A549 (cell line): ENCODE data around the gene EIF3B. TPM values are rescaled to one million over a fixed set of nuclear protein-coding genes. Genes with fewer than 3 reads are reported as not detected.
A peak's percentile ranks its signal among the peaks of the same experiment; 100 is the strongest.
"Not testable (repeated sequence)": the region's sequence is repeated elsewhere in the genome, so short reads cannot be mapped to it uniquely, and the experiment has no call there.

Experiments
- ATAC-seq, 2 experiments: fragments of 200-7000 bp in 1 of 2; fragments of >200 bp in 1 of 2; cut with Nextera tagmentation in 1 of 2; cut with Tn5 transposase in 1 of 2; 3 replicates each; pipeline versions ENCODE4 v1.8.0 to v1.9.1; 2018 to 2020; ENCODE audit warnings: mild to moderate bottlenecking in 1 of 2, moderate library complexity in 1 of 2
- CTCF ChIA-PET: fragments of 300-600 bp; sonication (Branson Sonifier 250); formaldehyde crosslinking; extraction: SDS; loops from one replicate; lab custom pipeline; 2021; ENCODE audit warnings: antibody characterized with exemption, inconsistent platforms; lab: Yijun Ruan, JAX
- POLR2A ChIA-PET: fragments of 350-600 bp; formaldehyde crosslinking; extraction: SDS; loops from one replicate; lab custom pipeline; 2021; ENCODE audit warnings: antibody characterized with exemption, inconsistent platforms; lab: Yijun Ruan, JAX
- DNase-seq, 2 experiments: peaks; one replicate each; pipeline versions ENCODE4 v3.0.0 to v3.0.0-alpha.2; 2011 to 2016; ENCODE audit warnings: low read depth in 1 of 2, low spot score in 1 of 2
- FAIRE-seq: peaks from 2 replicates; lab custom pipeline; 2011; peaks lifted over from hg19 to GRCh38; lab: Jason Lieb, UNC
- H3K27ac ChIP-seq, 2 experiments: fragments of >200 bp; sonication (Bioruptor Twin); formaldehyde crosslinking; 3 replicates each; pipeline ENCODE4 v1.5.1; 2016 to 2017
- H3K4me1 ChIP-seq: fragments of >200 bp; sonication (Bioruptor Twin); formaldehyde crosslinking; 3 replicates; pipeline ENCODE4 v1.6.1; 2016
- H3K4me2 ChIP-seq: fragments of >200 bp; sonication (Bioruptor Twin); formaldehyde crosslinking; 3 replicates; pipeline ENCODE4 v1.6.1; 2016
- H3K4me3 ChIP-seq: fragments of >200 bp; sonication (Bioruptor Twin); formaldehyde crosslinking; 3 replicates; pipeline ENCODE4 v1.5.1; 2016
- H3K9me3 ChIP-seq: fragments of >200 bp; sonication (Bioruptor Twin); formaldehyde crosslinking; 3 replicates; pipeline ENCODE4 v1.6.1; 2016
- ATOH8 ChIP-seq: fragments of 250-450 bp; sonication (Bioruptor Pico); IDR thresholded peaks from 2 replicates; pipeline ENCODE4 v1.5.0; 2020; ENCODE audit warnings: low read depth, mild to moderate bottlenecking, moderate library complexity
- BCL3 ChIP-seq: fragments of >200 bp; sonication (Bioruptor Twin); formaldehyde crosslinking; IDR thresholded peaks from 3 replicates; pipeline ENCODE4 v1.6.1; 2016
- BHLHE40 ChIP-seq: IDR thresholded peaks from 2 replicates; pipeline ENCODE4 v1.6.1; 2012; ENCODE audit warnings: low read depth, low read length, inconsistent platforms
- CHD2 ChIP-seq: fragments of 150-350 bp; IDR thresholded peaks from 2 replicates; pipeline ENCODE4 v1.6.1; 2014; ENCODE audit warnings: low read length; ENCODE audit not compliant: partially characterized antibody
- CHD4 ChIP-seq: fragments of 200-600 bp; sonication (generic); IDR thresholded peaks from 2 replicates; pipeline ENCODE4 v1.6.1; 2016; ENCODE audit warnings: antibody characterized with exemption, mild to moderate bottlenecking, borderline replicate concordance
- FOSB ChIP-seq: fragments of 250-450 bp; sonication (Bioruptor Pico); IDR thresholded peaks from 2 replicates; pipeline ENCODE4 v1.5.0; 2020; ENCODE audit warnings: mild to moderate bottlenecking, moderate library complexity
- FOXS1 ChIP-seq: fragments of 250-450 bp; sonication (Bioruptor Pico); IDR thresholded peaks from 2 replicates; pipeline ENCODE4 v1.5.0; 2020; ENCODE audit warnings: mild to moderate bottlenecking, moderate library complexity
- GATA3 ChIP-seq: IDR thresholded peaks from 2 replicates; pipeline ENCODE4 v1.6.1; 2012; ENCODE audit warnings: borderline replicate concordance
- HES2 ChIP-seq: fragments of >200 bp; sonication (Bioruptor Twin); formaldehyde crosslinking; IDR thresholded peaks from 2 replicates; pipeline ENCODE4 v1.6.1; 2016
- HMGXB4 ChIP-seq: fragments of 250-450 bp; sonication (Bioruptor Pico); IDR thresholded peaks from 2 replicates; pipeline ENCODE4 v1.5.0; 2021; ENCODE audit warnings: mild to moderate bottlenecking, moderate library complexity, borderline replicate concordance
- HOXB5 ChIP-seq: fragments of 250-450 bp; sonication (Bioruptor Pico); IDR thresholded peaks from 2 replicates; pipeline ENCODE4 v1.5.0; 2020; ENCODE audit warnings: mild to moderate bottlenecking, moderate library complexity
- JUN ChIP-seq, 2 experiments: fragments of >200 bp; sonication (Bioruptor Twin); formaldehyde crosslinking; IDR thresholded peaks; 2 replicates in 1 of 2; 3 replicates in 1 of 2; pipeline ENCODE4 v1.6.1; 2016 to 2017
- KDM1A ChIP-seq: fragments of 200-600 bp; sonication (generic); IDR thresholded peaks from 2 replicates; pipeline ENCODE4 v1.6.1; 2016; ENCODE audit warnings: low read depth, mild to moderate bottlenecking
- MAFK ChIP-seq: fragments of 450-650 bp; IDR thresholded peaks from 2 replicates; pipeline ENCODE4 v1.6.1; 2014; ENCODE audit not compliant: partially characterized antibody
- MAX ChIP-seq: IDR thresholded peaks from 2 replicates; pipeline ENCODE4 v1.6.1; 2012
- MYC ChIP-seq: IDR thresholded peaks from 2 replicates; pipeline ENCODE4 v1.6.1; 2012; ENCODE audit warnings: mild to moderate bottlenecking, inconsistent platforms, low read length, improper control_type of control experiment, borderline replicate concordance
- NFE2L2 ChIP-seq: fragments of 150-350 bp; conservative IDR thresholded peaks from 2 replicates; pipeline ENCODE4 v1.6.1; 2014; ENCODE audit warnings: low read length
- NPAS2 ChIP-seq: fragments of 250-450 bp; sonication (Bioruptor Pico); IDR thresholded peaks from 2 replicates; pipeline ENCODE4 v1.8.0; 2022; ENCODE audit warnings: mild to moderate bottlenecking, moderate library complexity, borderline replicate concordance
- PHF8 ChIP-seq: fragments of 200-600 bp; sonication (generic); IDR thresholded peaks from 2 replicates; pipeline ENCODE4 v1.6.1; 2016; ENCODE audit warnings: low read depth, mild to moderate bottlenecking, antibody characterized with exemption, moderate library complexity, borderline replicate concordance
- POLR2A ChIP-seq: IDR thresholded peaks from 2 replicates; pipeline ENCODE4 v1.6.1; 2012; ENCODE audit warnings: mild to moderate bottlenecking, low read length
- POLR2AphosphoS2 ChIP-seq: conservative IDR thresholded peaks from 2 replicates; pipeline ENCODE4 v1.6.1; 2012; ENCODE audit warnings: low read length, improper control_type of control experiment, inconsistent platforms
- RCOR1 ChIP-seq: fragments of 150-350 bp; IDR thresholded peaks from 2 replicates; pipeline ENCODE4 v1.6.1; 2014; ENCODE audit warnings: antibody characterized with exemption, low read length, low read depth
- TFCP2L1 ChIP-seq: fragments of 250-450 bp; sonication (Bioruptor Pico); IDR thresholded peaks from 2 replicates; pipeline ENCODE4 v1.5.0; 2021; ENCODE audit warnings: mild to moderate bottlenecking
- ZSCAN20 ChIP-seq: fragments of 250-450 bp; sonication (Bioruptor Pico); IDR thresholded peaks from 2 replicates; pipeline ENCODE4 v1.8.0; 2022; ENCODE audit warnings: mild to moderate bottlenecking, moderate library complexity
- WGBS: methylation state at CpG from one replicate; pipeline ENCODE4 v1.1.6; 2017; ENCODE audit errors: missing lambda C conversion rate; 5-methylcytosine and 5-hydroxymethylcytosine counted together
- polyA minus RNA-seq: library from RNA; depleted of rRNA, polyadenylated mRNA; stranded (reverse); fragments of >200 nt; gene quantifications from 2 replicates; pipeline ENCODE4 v1.2.3, GENCODE V29; 2011; rRNA and poly(A)+ RNA removed
- polyA plus RNA-seq, 4 experiments: library from polyadenylated mRNA; depleted of rRNA in 3 of 4; stranded (reverse); fragments of >200 nt; fragmentation: RNase III in 1 of 4; extraction: RNeasy Plus Mini Kit Qiagen cat#74134 plus additional on column Dnase treatment in 1 of 4; gene quantifications; 2 replicates in 3 of 4; 3 replicates in 1 of 4; pipeline ENCODE4 v1.2.3, GENCODE V29; 2011 to 2017

The EIF3B gene
- polyA plus RNA-seq (2011; rRNA removed) (180 and 219 TPM in 2 replicates), polyA plus RNA-seq (2017; fragmentation: RNase III; extraction: RNeasy Plus Mini Kit Qiagen cat#74134 plus additional on column Dnase treatment) (206 to 230 TPM (median 207 TPM) in 3 replicates), polyA minus RNA-seq (140 and 153 TPM in 2 replicates)
- 152 and 156 TPM in 2 replicates for polyA plus RNA-seq (2012; cell fraction: cytosol; rRNA removed)
- 311 and 370 TPM in 2 replicates for polyA plus RNA-seq (2012; cell fraction: nucleus; rRNA removed)

GRCh38 chr7:2354186-2354938 is at the start of gene EIF3B:
TSS of gene EIF3B (plus strand) at chr7:2354827. CDS start at chr7:2354922, 95 bp downstream.
- ATAC-seq (peak; percentile 89 to 92), FAIRE-seq (no peak), DNase-seq (peak; percentile 91 to 97)
- H3K27ac ChIP-seq: peak within 1 kb of the TSS; percentile 97 to 100
- CTCF ChIA-PET: interaction anchor here (1.0 to 2.4 kb wide), 3 partner anchors 11 to 798 kb away, joined by 3 to 7 read pairs (median 3); no protein-coding TSS in a partner anchor
- H3K9me3 ChIP-seq: no peaks in the 10 kb centered on the region
- peak within 1 kb of the TSS; percentile 84 for H3K4me2 ChIP-seq
- WGBS: 1% methylated on average over 45 of the region's 55 CpGs
- POLR2A ChIA-PET: interaction anchor here (0.6 to 2.3 kb wide), 10 partner anchors 9 to 112 kb away, joined by 3 to 11 read pairs (median 6); partner anchors contain the start of genes CHST12, MRM2 and NUDT1
- H3K4me1 ChIP-seq: peaks cover 24% of the 10 kb centered on the region
- H3K4me3 ChIP-seq: peak within 1 kb of the TSS; percentile 99
- TF ChIP-seq MAX (peak; percentile 99), GATA3 (peak; percentile 92), MAFK (peak; percentile 22), JUN (IDR thresholded peaks at IDR 0.05) (peak; percentile 71 to 86; a peak in 3 of 5 replicates), BCL3 (0 out of 3 replicates have a peak, but pooled peaks have one; percentile 18), BHLHE40 (peak; percentile 71), HMGXB4 (peak; percentile 30; the same call in 1 of the 2 replicates), MYC (peak; percentile 100), POLR2A (peak; percentile 93), ZSCAN20 (no peak), POLR2AphosphoS2 (no peak), TFCP2L1 (no peak), FOSB (CRISPR knock-in tag) (no peak)

GRCh38 chr7:2305258-2305657 is 49.4 kb upstream of the EIF3B start:
- ATAC-seq, H3K4me3 ChIP-seq, FAIRE-seq, H3K4me2 ChIP-seq, DNase-seq, H3K9me3 ChIP-seq: not testable (repeated sequence)
- ChIA-PET POLR2A (interaction anchor here (1.0 kb wide), 1 partner anchor 48 kb away, joined by 3 read pairs; no protein-coding TSS in a partner anchor), CTCF (interaction anchor here (1.0 to 1.1 kb wide), 2 partner anchors 68 to 73 kb away, joined by 3 read pairs; partner anchors contain the start of gene MAD1L1)
- Histone ChIP-seq H3K27ac (peak overlapping the region in 1 of 2 experiments; percentile 46; a peak in 1 of 6 replicates), H3K4me1 (peaks cover 28% of the 10 kb centered on the region)
- whole genome bisulfite sequencing: 84% methylated on average over 6 of the region's 6 CpGs

- no peak for FAIRE-seq
- H3K4me1 ChIP-seq: peaks cover 34% of the 10 kb centered on the region
- H3K4me3 ChIP-seq: no peak overlapping the region
- WGBS: 91% methylated on average over 6 of the region's 6 CpGs
- TF ChIP-seq POLR2A: no peak
- no peak for TF ChIP-seq NFE2L2
- TF ChIP-seq ATOH8 (CRISPR knock-in tag): no peak
- TF ChIP-seq CHD2: no peak
- TF ChIP-seq CHD4: no peak
- TF ChIP-seq FOXS1 (CRISPR knock-in tag): no peak
- no peak for TF ChIP-seq HOXB5 (CRISPR knock-in tag)
- TF ChIP-seq RCOR1: no peak
- TF ChIP-seq HES2: no peak
- TF ChIP-seq KDM1A: no peak
- no peak for TF ChIP-seq PHF8
- TF ChIP-seq NPAS2 (CRISPR knock-in tag): no peak
- TF ChIP-seq, all 56 proteins: peak for 0
- H3K27ac ChIP-seq: peak overlapping the region; percentile 1 to 57; a peak in 2 of 6 replicates
- DNase-seq (no peak), ATAC-seq (no peak)
- no peaks in the 10 kb centered on the region for H3K9me3 ChIP-seq
- no peak overlapping the region for H3K4me2 ChIP-seq
- ChIA-PET CTCF (interaction anchor here (0.6 to 0.8 kb wide), 2 partner anchors 11 to 16 kb away, joined by 3 read pairs; no protein-coding TSS in a partner anchor), POLR2A (no interaction called here)
Observed at GRCh38 chr7:2306688-2307087, 47.9 kb upstream of the EIF3B start.
